Adrenal gland (tissue), 12 donors: Measurements from ENCODE around the gene CENPE. TPM values are rescaled to one million over a fixed set of nuclear protein-coding genes. Genes with fewer than 3 reads are reported as not detected.

Source experiments
- DNase-seq, 7 donors: peaks; one replicate each; pipeline ENCODE4 v3.0.0-alpha.2; 2019 to 2020
- H3K27ac ChIP-seq, 5 donors: fragments of 200-600 bp; sonication (generic) in 4 of 5; 1 replicate in 3 of 5; 2 replicates in 2 of 5; pipeline versions ENCODE4 v1.5.1 to v1.8.0; 2016 to 2020; ENCODE audit warnings: mild to moderate bottlenecking in 1 of 5
- H3K27me3 ChIP-seq: fragments of 200-600 bp; 2 replicates; pipeline ENCODE4 v1.8.0; 2021
- H3K36me3 ChIP-seq, 2 donors: fragments of 200-600 bp; replicated peaks in 1 of 2; 1 replicate in 1 of 2; 2 replicates in 1 of 2; pipeline versions ENCODE4 v1.5.1 to v1.8.0; 2018 to 2022
- H3K4me1 ChIP-seq, 2 donors: fragments of 200-600 bp; replicated peaks in 1 of 2; 1 replicate in 1 of 2; 2 replicates in 1 of 2; pipeline versions ENCODE4 v1.5.1 to v1.8.0; 2018 to 2021
- H3K4me3 ChIP-seq, 4 donors: fragments of 200-600 bp; sonication (generic) in 3 of 4; one replicate each; pipeline ENCODE4 v1.5.1; 2016 to 2018
- H3K9me3 ChIP-seq, 3 donors: fragments of 200-600 bp; sonication (generic) in 1 of 3; replicated peaks in 1 of 3; 1 replicate in 2 of 3; 2 replicates in 1 of 3; pipeline versions ENCODE4 v1.5.1 to v1.8.0; 2016 to 2021
- CTCF ChIP-seq, 6 experiments: fragments of 450-650 bp in 4 of 6; fragments of 200-600 bp in 2 of 6; sonication (generic) in 1 of 6; IDR thresholded peaks; 1 replicate in 5 of 6; 2 replicates in 1 of 6; pipeline versions ENCODE4 v1.5.1 to v1.8.0; 2016 to 2021; ENCODE audit warnings: antibody characterized with exemption in 6 of 6, mild to moderate bottlenecking in 2 of 6, moderate library complexity in 1 of 6
- POLR2A ChIP-seq, 2 donors: fragments of 450-650 bp; IDR thresholded peaks; one replicate each; pipeline ENCODE4 v1.6.1; 2017; ENCODE audit warnings: antibody characterized with exemption in 2 of 2, mild to moderate bottlenecking in 2 of 2, moderate library complexity in 1 of 2
- WGBS, 4 donors: extraction: QIAGEN DNeasy Blood & Tissue Kit in 2 of 4; methylation state at CpG; one replicate each; pipeline versions ENCODE4 v1.1.5 to v1.1.7; 2013 to 2017; 5-methylcytosine and 5-hydroxymethylcytosine counted together
- intact Hi-C, 2 donors: fragments of 100-400 bp; cut with DNase I; formaldehyde crosslinking; loops; one replicate each; pipeline versions ENCODE4 v1.14.1 to v1.15.0; 2022 to 2023
- polyA plus RNA-seq, 3 donors: library from polyadenylated mRNA; stranded (reverse); fragments of 200-250 nt in 2 of 3; fragments of 350-450 nt in 1 of 3; fragmentation: Illumina TruSeq in 1 of 3; extraction: RNeasy Lipid Tissue Mini Kit (QIAGEN cat#74804) in 1 of 3; gene quantifications; one replicate each; pipeline ENCODE4 v1.2.3, GENCODE V29; 2013 to 2014
- total RNA-seq, 9 donors: library from RNA; depleted of rRNA in 4 of 9; stranded (reverse); fragments of >200 nt in 4 of 9; fragments of 120-200 nt in 1 of 9; fragmentation: NEBNext Ultra II Directional in 1 of 9; extraction: Animal tissue kit (Norgen Biotek cat#: 25700) in 1 of 9; gene quantifications; one replicate each; pipeline versions ENCODE4 v1.1.0 to v1.2.4, GENCODE V29; 2013 to 2023
- donor health status: healthy with polysubstance abuse.
- donor health status: Bipolar disorder and iron deficiency.
- donor health status: DM: yes; HTN: yes; CAD: no.
- donor health status: DM: no; HTN: no; CAD: no.
- donor health status: DM: no; HTN: no; CAD: no.
- donor health status: DM: yes; HTN: yes; CAD: no.

The CENPE gene
- total and polyA plus RNA-seq, 12 donors, result 0.17 to 5.7 (median 0.87) TPM

- peak within 1 kb of the TSS in 3 of 4 donors; percentile 21 to 62 (median 54) for H3K4me3 ChIP-seq
- no peaks in the 10 kb centered on the region for H3K27me3 ChIP-seq
- no peak for DNase-seq
- intact Hi-C loops, result no loop called here
- H3K4me1 ChIP-seq, result peaks cover 6 to 23% of the 10 kb centered on the region in 2 donors
- peaks cover 0 to 17% of the 10 kb centered on the region in 2 donors for H3K36me3 ChIP-seq
- no peaks in the 10 kb centered on the region for H3K9me3 ChIP-seq
- TF ChIP-seq POLR2A (IDR thresholded peaks at IDR 0.05), result no peak
- TF ChIP-seq CTCF (IDR thresholded peaks at IDR 0.05), result no peak
- H3K27ac ChIP-seq, result peak within 1 kb of the TSS; percentile 15 to 93 (median 85)
- WGBS, 4 donors, result 15 to 19% (median 19%) methylated on average over 21 of the region's 21 CpGs
Measured at GRCh38 chr4:103076747-103077347, 121.3 kb downstream of the CENPE start, which contains the start of gene SLC9B2. Gene SLC9B2 (minus strand): TSS chr4:103076761. CDS start chr4:103067550, 9,211 bp downstream.

GRCh38 chr4:103075894-103076746 lies 122.0 kb downstream of the CENPE start:
- peaks cover 6 to 23% of the 10 kb centered on the region in 2 donors for H3K4me1 ChIP-seq
- 0 to 1% (median 0%) methylated on average over 8 to 82 of the region's 82 CpGs for WGBS, 4 donors
- no peaks in the 10 kb centered on the region for H3K27me3 ChIP-seq
- H3K4me3 ChIP-seq, result peak overlapping the region in 3 of 4 donors; percentile 21 to 62 (median 54)
- H3K36me3 ChIP-seq, result peaks cover 0 to 9% of the 10 kb centered on the region in 2 donors
- peak overlapping the region; percentile 15 to 93 (median 85) for H3K27ac ChIP-seq
- peak; percentile 61 to 84 (median 76) for DNase-seq
- peak in 1 of 2 donors; percentile 55 for TF ChIP-seq POLR2A (IDR thresholded peaks at IDR 0.05)
- peak in 1 of 6 experiments; percentile 9 for TF ChIP-seq CTCF (IDR thresholded peaks at IDR 0.05)
- H3K9me3 ChIP-seq, result no peaks in the 10 kb centered on the region
- intact Hi-C loops, result no loop called here

GRCh38 chr4:103075435-103075893 lies 122.7 kb downstream of the CENPE start:
- Histone ChIP-seq H3K36me3 (peaks cover 0 to 3% of the 10 kb centered on the region in 2 donors), H3K27me3 (no peaks in the 10 kb centered on the region), H3K27ac (peak overlapping the region in 3 of 5 donors; percentile 85 to 93 (median 86)), H3K4me3 (peak overlapping the region in 2 of 4 donors; percentile 54 to 62), H3K4me1 (peaks cover 6 to 23% of the 10 kb centered on the region in 2 donors), H3K9me3 (no peaks in the 10 kb centered on the region)
- TF ChIP-seq CTCF (IDR thresholded peaks at IDR 0.05) (no peak), POLR2A (IDR thresholded peaks at IDR 0.05) (no peak)
- intact Hi-C loops, result no loop called here
- WGBS, 4 donors, result 5 to 15% (median 14%) methylated on average over 4 of the region's 4 CpGs
- DNase-seq, result no peak
